GM12872 (cell line): ENCODE data around the gene TRAPPC2.

Experiments
- CTCF ChIP-seq: IDR thresholded peaks from 3 replicates; pipeline ENCODE4 v1.5.1; 2011; ENCODE audit warnings: low read depth, mild to moderate bottlenecking, low read length, moderate library complexity; ENCODE audit not compliant: insufficient read depth

The TRAPPC2 gene

DNA sequence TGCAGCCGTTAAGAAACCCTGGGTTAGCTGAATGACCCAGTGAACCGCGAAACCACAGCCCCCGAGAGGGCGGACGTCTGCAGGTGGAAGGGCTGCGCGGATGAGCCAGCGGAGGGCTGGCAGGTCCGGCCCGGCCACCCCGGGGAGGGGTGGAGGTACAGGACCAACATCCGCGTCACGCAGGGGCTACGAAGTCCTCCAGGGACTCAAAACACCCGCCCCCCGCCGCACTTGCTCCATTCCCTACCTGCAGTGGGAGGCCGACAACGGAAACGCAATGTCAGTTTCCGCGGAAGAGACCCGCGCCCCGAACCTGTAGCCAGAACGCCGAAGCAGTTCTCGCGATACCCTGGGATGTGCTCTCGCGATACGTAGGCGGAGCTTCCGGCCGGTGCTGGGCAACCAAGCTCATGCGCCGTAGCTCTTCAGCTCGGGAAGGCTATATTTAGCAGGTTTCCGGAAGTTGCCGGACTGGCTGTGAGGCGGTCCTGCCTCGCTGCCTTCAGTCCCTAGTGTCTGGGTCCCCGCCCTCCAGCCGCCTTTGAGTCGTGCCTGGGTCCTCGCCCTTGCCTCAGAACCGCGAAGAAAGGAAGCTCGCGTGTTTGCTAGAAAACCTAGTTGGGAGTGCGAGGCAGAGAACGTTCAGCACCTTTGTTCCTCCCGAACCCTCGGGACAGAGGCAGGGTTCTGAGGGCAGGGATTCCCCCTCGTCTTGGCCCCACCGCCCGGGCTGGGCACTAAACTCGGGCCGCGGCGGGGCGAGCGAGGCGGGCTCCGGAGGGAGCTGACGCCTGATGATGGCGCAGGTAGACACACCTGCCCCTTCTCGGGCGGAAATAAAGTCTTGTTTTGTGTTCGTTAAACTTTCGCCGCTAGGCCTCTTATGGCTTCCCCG is at the start of gene TRAPPC2, which contains the start of gene OFD1:
TSS of gene TRAPPC2 (minus strand) at position 343 of the 895 bp plus-strand sequence. CDS start 14,657 bp downstream, outside the sequence.
TSS of gene OFD1 (plus strand) at position 471 of the 895 bp plus-strand sequence. CDS start at position 795, 324 bp downstream.
- TF ChIP-seq CTCF, result no peak

- TF ChIP-seq CTCF, result no peak
These were observed 46.5 kb upstream of the TRAPPC2 start for GRCh38 chrX:13780868-13781427.

GRCh38 chrX:13778916-13779315 is 44.5 kb upstream of the TRAPPC2 start:
- TF ChIP-seq CTCF, result no peak

DNA sequence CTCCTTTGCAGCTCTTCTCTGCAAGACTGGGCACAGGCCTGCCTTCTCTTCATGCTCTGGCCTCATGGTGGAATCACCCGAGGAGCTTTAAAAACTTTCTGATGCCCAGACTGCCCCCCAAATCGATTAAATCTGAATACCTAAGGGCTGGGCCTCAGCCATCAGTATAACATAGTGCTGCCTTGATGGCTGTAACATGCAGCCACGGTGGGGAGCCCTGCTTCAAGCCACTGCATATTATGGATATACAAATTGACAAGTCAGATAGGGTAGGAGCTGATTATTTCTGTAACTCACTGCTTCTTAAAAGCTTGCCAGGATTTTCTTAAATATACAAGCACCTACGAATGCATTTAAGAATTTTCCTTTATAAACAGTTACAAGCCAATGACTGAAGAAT is 42.0 kb upstream of the TRAPPC2 start:
- TF ChIP-seq CTCF, result no peak

GRCh38 chrX:13775837-13776236 is 41.4 kb upstream of the TRAPPC2 start:
- no peak for TF ChIP-seq CTCF

DNA sequence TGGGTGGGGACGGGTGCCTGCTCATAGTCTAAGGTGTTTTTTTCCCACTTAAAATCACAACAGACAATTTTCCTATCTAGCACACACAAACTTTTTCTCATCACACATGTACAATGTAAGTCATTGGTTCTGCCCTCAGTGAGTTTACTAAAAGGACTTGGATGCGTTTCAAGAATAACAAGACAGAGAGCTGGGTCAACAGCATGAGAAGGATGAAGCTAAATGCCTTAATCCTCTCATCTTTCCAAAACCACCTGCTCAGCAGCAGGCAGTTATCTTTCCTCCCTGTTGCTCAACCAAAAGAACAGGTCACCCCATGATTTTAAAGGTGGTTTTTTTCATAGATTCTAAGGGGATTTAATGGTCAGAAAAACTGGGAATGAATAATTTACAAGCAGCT is 40.3 kb upstream of the TRAPPC2 start:
- TF ChIP-seq CTCF, result no peak

DNA sequence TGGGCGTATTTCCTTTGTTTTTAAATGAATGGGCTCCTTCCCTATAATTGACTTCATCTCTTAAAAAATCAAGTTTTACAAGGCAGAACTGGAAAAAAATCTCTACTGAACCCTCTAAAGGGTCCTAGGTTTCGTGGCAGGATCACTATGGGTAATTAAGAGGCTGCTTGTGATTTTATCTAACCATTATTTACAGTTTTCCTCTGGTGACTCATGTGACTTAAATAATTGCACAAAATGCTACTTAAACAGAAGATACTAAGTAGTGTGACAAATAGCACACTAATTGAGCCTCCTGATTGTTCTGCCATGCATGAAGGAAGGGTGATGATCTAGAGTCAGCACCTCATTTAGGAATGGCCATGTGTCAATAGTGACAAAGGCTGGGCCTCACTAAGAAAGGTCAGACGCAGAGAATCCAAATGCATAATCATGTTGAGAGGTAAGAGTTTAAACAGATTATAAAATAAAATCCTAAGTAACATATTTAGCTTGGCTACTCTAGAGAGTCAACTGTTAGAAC is 35.7 kb upstream of the TRAPPC2 start:
- TF ChIP-seq CTCF, result no peak
